Activated T-helper 1 cell treated with Interleukin-2 at 50 U/mL for 16 hours (primary cell): ENCODE measurements around the gene SEMA3D.

Experiments
- DNase-seq: peaks from one replicate; pipeline ENCODE4 v3.0.0-alpha.2; 2020; ENCODE audit warnings: low read depth

Gene SEMA3D

DNA sequence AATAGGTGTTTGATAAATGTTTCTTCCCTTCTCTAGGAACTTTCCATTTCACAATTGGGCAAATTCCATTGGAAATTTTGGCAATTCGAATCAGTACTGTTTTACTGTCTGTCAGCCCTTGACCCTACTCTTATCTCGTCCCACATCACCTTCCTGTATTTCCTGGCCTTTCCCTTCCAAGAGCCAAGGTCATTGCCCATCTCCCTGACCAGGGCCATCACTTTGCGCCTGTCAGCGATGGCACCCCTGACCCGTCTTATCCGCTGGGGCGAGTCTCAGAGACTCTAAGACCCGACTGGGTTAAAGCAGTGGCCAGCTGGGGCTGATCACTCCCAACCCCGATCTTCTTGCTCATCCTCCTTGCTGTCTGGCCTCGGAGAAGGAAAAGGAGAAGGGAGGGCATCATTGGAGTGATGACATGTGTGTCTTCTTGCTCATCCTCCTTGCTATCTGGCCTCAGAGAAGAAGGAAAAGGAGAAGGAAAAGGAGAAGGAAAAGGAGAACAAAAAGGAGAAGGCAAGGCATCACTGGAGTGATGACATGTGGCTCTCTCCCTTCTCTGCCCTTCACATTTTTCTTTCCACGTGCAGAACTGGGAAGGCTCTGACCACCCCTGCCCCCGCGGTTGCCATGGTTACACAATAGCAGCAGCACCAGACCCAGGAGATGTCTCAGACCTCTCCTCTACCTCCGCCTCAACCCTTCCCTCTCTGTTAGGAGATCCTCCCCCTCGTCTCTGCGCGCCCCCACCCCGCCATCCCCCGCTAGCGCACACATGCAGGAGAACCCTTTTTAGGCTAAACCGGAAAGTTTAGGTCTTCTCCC, 2.0 kb downstream of the SEMA3D start:
- no peak for DNase-seq

DNA sequence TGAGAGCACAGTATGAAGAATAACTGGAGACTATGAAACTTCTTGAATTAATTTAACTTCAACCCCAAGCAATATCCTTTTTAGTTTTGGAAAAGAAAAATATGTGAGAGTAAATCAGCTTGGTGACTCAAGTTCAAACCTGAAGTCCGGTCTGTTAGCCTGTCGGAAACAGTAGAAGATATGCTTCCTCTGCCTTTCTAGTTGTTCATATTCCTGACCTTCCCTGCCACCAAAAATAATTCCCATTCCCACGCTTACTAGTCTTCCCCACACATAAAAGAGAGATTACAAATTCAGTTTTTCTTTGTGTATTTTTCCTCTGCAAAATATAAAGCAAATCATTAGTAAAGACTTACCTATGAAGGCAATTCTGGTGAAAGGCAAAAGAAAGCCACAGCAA, 3.6 kb downstream of the SEMA3D start:
- no peak for DNase-seq

DNA sequence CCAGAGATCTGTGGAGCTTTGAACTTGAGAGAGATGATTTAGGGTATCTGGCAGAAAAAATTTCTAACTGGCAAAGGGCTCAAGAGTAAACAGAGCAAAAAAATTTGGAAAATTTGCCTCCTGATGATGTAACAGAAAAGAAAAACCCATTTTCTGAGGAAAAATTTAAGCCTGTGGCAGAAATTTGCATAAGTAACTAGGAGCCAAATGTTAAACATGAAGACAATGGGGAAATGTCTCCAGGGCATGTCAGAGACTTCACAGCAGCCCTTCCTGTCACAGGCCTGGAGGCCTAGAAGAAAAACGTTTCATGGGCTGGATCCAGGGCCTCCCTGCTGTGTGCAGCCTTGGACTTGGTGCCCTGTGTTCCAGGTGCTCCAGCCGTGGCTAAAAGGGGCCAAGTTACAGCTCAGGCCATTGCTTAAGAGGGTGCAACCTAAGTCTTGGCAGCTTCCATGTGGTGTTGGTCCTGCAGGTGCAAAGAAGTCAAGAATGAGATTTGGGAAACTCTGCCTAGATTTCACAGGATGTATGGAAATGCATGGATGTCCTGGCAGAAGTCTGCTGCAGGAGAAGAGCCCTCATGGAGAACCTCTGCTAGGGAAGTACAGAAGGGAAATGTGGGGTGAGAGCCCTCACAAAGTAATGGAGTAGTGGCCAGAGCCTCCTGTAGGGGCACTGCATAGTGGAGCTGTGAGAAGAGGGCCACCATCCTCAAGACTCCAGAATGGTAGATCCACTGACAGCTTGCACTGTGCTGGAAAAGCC, 8.1 kb downstream of the SEMA3D start:
- no peak for DNase-seq

DNA sequence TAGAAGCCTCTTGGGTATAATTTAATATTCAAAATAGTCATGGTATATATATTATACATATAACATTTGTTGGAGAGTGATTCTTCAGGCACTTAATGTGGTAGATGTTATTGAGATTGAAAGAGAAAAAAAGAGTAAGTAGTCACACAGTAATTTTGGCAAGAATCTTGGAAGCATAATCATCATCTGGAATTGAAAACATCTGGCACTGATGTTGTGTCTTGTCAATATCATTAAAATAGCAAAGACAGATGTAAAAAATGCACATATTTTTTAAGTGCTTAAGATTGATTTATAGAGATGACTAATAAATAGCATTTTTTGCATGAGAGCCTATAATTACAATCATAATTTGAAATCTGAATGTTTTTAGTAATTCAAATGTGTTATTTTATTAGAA, 9.5 kb downstream of the SEMA3D start:
- DNase-seq: no peak

DNA sequence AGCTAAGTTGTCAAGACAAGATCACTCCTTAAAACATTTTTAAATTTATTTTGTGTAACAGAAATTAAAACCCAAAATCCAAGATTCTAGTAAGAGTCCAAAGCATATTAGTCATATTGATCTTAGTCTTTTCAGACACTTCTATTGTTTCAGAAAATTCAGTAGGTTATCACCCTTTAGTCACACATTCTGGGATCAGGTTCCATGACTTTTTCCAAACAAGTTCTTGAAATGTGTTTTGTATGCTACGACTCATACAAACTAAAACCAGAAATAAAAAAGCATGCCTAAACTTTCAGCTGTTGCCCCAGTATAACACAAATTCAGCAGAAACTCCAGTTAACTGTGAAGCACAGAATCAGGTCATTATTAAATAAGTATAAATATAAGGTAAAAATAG, 10.7 kb downstream of the SEMA3D start:
- DNase-seq: no peak

DNA sequence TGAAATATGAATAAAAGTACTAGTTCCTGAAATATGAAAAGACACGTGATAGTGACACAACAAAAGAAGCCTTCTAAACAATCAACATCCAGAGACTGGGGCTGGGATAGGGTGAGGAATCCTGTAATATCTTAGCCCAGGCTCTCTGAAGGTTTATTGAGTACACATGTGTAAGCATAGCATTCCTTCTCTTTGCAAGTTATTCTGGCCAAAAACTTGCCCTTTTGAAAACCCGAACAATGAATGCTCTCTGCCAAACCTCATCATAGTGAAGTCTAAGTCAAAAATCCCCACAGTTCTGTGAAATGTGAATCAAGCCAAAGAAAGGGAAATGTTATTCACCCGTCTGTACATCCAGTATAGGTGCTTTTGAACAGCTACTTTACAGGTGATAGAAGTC, 11.6 kb downstream of the SEMA3D start:
- DNase-seq: no peak

DNA sequence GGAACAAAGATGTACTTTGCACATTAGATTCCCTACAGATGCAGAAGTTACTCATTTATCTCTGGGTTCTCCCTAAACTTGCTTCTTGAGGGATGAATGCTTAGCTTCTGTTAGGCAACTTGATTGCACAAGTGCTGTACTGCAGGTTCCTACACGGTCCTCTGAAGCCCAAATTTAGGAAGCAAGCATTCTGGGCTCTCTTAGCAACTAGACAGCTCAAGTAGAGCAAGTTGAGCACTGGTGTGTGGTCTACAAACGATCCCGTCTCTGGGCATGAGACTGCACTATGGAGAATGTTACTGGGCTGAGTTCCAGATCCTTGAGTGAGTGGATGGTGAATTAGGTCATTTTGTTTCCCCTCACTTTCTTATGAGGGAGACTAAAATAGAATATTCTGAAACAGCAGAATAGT, 14.3 kb downstream of the SEMA3D start:
- no peak for DNase-seq

DNA sequence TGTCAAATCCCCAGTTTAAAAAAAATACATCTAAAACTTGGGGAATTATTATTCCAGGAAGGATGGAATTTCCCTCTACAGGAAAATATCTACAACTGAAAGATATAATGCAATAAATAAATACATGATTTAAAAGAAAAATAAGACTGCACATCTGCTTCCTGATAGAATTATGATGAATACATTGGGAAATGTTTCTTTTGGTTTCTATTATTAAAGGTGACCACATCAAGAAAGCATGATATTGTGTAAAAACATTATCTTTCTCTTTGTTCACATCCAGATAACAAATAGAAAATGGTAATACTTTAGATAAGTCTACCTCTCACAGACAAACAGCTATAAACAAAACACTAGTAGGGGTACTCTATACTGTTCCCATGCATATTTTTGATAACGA, 19.2 kb downstream of the SEMA3D start:
- DNase-seq: no peak

DNA sequence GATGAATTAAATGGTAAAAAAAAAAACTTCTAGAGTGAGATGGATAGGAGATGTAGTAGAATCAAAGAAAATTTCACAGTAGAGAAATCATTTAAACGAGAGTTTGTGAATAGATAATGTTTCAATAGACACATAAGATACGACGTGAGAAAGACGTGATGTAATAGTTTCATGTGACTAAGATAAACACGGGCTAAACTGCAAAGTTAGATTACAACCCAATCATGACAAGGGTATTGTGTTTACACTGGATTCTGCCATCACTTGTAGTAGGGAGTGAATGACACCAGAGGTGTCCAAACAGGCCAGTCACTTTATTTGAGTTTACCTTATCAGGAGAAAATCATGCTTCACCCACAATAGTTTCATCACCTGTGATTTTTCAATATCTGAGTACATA, 21.6 kb downstream of the SEMA3D start:
- no peak for DNase-seq

DNA sequence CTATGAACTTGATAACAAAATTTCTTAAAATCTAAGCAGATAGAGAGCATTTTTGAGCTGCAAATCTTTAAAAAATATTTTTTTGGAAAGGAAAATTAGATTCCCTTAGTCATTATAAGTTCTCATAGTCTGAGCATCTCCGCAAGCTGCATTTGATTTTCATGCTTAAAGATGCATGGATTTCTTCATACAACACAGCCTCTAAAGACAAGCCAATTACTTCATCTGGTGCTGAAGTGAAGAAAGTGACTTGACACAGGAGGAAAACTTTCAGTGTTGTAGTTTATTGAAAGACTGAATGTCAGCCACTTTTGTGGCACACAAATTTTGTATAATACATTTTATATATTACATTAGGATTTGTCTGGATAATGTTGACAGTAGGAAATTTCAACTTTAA, 22.5 kb downstream of the SEMA3D start:
- DNase-seq: no peak

DNA sequence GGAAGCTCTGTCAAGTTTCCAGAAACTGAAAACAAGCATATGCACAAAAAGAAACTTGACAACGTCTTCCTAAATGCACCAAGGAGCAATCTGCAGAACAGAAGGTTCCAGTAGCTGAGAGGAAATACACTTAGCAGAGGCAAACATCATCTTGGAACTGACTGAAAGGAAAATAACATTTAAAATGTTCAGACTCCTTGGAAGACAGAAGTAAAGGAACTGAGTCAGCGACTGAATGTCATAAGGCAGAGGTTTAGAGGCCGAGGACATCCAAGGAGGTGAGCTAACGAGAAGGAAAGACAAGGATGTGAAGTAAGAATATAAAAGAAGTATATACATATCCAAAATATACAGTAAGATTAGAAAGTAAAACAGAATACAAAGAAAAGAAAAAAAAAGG, 24.1 kb downstream of the SEMA3D start:
- DNase-seq: no peak

DNA sequence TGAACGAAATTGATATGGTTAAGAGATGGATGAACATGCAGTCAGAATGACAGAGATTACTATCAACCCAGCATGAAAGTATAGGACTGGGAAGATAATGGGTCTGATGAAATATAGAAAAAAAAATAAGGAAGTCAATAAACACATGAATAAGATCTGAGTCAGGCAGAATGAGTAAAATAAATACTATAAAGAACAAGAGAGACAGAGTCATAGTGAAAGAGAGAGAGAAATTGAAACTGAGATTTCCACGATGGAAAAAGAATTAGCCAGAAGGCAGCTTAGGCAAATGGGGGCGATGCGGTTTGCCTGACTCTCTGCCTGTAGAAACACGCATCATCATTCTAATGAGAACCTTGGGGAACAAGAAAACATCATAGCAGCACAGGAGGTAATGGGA, 26.6 kb downstream of the SEMA3D start:
- no peak for DNase-seq

DNA sequence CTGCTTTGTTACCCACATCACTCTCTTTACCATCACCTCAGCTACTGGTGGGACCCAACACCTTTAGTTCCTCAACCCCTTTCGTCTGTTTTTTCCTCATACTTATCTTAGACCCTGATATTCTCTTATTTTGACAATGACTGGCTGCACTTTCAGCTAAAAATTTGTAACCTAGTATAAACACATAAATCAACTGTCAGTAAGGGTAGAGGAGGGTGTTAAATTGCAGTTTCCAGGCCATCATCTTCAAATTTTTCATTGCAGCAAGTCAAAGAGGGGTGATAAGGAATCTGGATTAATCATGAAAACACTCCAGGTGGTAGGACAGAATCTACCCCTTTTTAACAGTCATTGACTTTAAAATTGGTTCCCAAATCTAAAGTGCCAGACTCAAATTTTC, 27.9 kb downstream of the SEMA3D start:
- no peak for DNase-seq

DNA sequence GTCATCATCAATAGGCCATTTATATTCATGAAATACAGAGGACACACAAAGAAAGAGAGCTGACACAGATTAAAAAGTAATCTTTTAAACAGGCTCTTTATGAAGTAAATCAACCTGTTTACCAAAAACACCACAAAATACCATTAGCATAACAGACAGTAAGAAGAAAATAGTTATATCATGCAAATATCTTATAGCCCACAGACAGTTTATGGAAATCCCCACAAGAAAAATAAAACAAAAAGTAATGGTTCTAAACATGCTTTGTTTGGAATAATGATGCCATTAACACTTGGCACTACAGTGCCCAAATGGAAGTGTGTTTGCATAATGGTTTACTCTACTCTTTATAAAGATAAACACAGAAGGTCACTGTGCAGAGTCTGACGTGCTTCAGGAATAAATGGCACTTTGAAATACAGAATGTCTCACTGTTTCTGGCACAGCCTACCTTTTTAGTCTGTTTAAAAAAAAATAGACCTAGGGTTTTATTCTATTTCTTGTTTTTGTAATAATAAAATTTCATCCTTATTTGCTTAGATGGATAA, 30.1 kb downstream of the SEMA3D start:
- DNase-seq: no peak

DNA sequence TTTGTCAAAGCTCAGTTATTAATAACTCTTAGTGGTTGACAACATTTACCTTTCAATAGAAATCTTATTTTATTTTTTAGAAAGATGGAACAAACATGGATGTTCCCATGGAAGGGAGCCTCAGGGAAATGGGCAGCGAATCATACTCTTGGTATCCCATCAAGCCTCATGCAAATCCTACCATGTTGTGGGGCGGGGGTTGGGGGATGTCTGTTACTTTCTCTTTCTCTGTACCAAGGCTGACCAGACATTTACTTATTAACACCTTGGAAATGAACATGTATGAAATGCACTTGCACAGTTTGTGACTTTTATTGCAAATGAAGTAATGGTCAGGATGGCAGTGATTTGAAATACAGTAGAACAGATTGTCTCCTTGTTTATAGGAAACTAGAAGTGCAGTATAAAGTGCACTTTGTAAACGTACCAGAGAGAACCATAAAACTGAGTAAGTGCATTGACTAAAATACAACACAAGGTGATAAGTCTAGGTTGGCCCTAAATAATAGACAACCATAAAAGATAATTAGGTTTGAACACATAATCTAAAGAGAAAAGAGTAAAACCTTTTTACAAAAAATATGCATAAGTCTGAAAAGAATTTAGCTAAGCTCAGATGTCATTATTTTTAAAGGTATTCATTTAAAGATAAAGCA, 32.4 kb downstream of the SEMA3D start:
- DNase-seq: no peak

DNA sequence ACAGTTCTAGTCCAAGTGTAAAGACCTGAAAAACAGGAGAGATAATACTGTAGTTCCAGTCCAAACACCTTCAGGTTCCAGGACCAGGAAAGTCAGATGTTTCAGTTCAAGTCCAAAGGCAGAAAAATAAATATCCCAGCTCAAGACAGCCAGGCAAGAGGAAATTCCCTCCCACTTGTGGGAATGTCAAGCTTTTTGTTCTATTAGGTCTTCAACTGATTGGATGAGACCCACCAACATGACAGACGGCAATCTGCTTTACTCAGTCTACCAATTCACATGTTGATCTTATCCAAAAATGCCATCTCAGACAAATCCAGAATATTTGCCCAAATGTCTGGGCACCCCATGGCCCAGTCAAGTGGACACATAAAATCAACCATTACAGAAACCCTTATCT, 33.1 kb downstream of the SEMA3D start:
- DNase-seq: no peak

DNA sequence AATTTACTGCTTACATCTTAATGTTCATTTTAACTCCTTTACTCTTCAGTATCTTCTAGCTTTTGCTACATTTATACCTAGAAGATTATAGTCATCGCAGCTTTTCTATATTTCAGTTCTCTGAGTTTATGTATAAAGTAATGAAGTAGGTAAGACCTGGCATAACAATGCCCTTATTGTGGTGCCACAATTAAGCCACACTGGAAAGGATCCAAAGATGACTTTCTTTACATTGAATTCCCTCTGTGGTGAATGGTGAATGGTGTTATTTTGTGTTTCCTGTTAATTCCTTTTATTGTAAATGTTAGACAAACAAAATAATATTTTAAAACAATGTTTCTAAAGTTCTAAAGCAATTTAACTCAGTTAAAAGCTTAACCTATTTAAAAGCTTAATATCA, 36.2 kb downstream of the SEMA3D start:
- no peak for DNase-seq

DNA sequence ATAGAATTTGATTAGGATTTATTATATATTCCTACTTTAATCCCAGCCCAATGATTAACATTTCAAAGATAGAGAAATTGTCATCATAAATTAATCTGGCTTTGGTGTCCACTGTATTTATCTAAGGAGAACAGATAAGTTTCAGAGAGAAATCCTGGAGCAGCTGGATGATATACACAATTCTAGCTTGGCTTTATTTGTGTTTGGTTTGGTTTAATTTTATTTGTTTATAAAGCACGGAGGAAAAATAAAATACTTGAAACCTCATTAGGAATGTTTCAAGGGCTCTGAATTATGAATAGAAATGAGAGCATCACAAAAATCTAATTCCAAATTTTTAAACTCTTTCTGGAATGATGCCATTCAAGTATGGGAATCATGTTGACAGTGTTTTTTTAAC, 42.1 kb downstream of the SEMA3D start:
- no peak for DNase-seq

DNA sequence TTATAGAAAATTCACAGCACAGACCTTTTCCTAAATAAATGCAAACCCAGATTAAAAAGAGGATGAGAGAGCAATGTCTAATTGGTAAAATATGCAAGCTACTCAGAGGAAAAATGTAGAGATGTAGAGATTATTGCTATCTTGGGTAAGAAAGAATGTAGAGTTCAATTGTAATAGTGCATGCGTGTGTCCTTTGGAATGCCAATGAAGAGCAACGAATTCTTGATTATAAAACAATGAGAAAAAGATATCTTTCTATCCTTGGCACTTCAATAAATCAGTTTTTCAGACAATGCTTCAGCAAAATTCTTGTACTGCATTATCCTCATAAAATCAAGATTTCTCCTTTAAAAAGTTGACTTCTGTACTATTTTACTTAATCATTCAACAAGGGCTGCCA, 50.9 kb downstream of the SEMA3D start:
- no peak for DNase-seq

DNA sequence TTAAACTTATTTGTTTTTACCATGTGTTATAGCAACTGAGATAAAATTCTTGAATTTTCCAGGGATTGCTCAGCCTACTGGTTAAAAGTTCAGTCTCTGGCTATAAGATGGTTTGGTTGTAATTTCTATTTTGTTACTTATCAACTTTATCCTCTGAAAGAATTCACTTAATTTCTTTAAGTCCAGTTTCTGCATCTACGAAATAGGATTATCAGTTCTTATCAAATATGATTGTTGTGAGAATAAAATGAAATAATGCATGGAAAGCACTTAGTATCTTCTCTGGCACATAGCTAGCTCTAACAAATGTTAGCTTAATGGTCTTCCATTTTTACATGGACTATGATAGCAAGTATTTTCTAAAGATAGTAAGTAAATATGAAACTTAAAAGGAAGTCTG, 53.3 kb downstream of the SEMA3D start:
- no peak for DNase-seq

DNA sequence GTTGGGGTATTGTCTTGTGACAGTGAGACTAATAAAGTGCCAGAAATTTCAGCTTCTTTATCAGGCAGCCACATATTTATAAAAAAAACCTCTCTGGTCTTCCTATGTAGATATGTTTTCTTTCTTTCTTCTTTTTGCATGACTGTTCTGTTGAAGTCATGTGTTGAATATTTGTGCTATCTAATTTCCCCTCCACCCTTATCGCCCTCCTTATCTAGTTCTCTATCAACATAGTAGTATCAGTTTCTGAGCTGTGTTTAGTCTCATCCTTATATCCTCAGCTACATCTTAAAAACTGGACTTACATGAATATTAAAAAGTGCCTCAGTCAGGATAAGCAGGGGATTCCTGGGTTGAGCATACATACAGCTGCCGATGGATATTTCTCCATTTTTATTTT, 53.9 kb downstream of the SEMA3D start:
- no peak for DNase-seq

DNA sequence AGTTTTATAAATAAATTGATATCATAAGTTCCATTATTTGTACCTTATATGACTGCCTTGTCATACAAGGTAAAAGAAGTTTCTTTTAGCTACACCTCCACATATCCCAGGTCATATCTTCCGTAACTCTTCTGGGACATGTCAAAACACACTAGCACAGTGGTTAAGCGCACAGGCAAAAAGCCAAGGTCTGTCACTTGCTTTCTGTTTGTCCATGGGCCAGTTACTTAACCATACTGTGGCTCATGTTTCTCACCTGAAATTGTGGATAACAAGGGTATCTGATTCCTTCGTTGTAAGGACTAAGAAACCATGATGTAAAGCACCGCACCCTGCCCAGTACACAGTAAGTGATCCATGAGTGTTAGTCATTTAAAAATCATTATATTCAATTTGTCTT, 56.2 kb downstream of the SEMA3D start:
- DNase-seq: no peak

DNA sequence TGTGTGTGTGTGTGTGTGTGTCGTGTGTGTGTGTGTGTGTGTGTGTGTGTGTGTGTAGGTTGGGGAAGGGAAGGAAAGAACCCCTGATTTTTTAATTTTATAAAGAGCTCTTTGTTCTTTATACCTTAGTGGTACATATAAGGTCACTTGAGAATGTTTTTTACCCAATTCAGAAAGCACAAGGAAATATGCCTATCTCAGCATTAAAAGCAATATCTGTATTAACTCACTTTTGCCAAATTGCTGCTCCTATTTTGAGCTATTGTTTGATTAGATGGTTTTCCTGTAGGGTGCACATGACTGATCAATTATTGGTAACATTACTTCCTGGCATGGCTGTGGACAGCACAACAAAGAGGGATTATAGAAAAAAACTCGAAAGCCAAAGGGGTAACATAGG, 60.5 kb downstream of the SEMA3D start:
- no peak for DNase-seq
